Hepatic stellate cell (primary cell): ENCODE measurements around the gene ST14.
A peak's percentile ranks its signal among the peaks of the same experiment; 100 is the strongest.
"Not testable (repeated sequence)": the region's sequence is repeated elsewhere in the genome, so short reads cannot be mapped to it uniquely, and the experiment has no call there.

Experiments
- DNase-seq: peaks from one replicate; pipeline ENCODE4 v3.0.0; 2011; ENCODE audit warnings: low spot score

Gene ST14

GRCh38 chr11:130234315-130234714 is 74.7 kb downstream of the ST14 start:
- no peak for DNase-seq

DNA sequence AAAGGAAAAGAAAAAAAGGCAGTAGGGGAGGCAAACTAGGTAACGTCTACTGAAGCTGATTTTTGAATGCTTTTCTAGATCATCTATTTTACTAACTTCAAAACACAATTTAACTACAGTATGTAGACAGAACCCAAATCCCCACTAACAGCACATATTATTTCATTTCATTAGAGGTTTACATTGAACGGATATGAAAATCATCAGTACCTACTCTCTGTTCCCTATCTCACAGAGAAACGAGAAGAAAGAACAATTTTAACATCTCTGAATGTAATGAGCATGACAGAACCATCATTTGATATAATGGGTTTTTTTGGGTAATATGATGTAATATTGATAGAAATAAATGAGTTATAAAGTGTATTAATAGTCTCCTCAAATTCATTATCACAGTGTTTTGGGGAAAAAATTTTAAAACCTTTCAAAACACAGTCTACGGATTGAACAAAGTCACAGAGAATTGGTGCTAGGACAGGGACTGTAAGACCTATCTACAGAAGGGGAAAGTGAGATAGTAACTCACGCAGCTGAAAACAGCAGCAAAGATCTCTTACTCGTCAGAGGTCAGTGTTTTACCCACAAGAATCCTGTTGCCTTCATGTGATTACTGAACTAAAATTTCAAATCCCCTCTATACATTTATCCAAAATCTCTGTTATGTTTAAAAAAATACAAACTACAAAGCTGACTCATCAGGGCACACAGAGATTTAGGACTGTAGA is 77.9 kb downstream of the ST14 start:
- no peak for DNase-seq

DNA sequence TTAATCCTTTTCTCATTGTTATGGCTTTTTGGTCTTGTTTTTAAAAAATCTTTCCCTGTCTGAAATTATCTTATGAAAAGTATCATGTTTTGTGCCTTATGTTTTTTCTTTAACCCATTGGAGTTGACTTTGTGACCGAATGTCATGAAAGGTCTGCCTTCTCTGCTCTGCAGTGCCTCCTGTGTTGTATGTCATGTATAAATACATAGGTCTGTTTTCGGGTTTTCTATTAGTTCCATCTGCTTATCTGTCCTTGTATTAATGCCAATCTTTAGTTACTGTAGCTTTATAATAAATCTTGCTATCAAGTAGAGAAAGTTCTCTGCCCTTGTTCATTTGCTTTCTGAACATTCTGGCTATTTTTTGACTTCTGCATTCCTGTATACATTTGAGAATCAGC is 82.1 kb downstream of the ST14 start:
- DNase-seq = no peak

GRCh38 chr11:130243816-130244215 is 84.2 kb downstream of the ST14 start:
- DNase-seq = no peak

DNA sequence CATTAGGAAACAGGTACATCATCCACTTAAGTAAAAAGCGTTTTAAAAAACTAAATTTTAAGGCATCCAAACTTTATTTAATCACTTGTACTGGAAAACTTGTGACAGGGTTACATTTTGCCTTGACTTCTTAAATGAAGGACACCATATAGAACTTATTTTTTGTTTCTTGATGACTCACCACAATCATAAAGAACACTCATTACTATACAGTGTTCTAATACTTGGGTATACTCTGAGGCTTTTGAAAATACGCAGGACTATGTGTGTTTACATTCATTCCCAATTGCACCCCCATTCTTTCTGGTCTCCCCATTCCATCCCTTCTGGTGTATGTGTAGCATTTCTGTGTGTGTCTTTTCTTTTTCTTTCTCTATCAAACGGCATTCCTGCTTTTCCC is 85.3 kb downstream of the ST14 start:
- no peak for DNase-seq

GRCh38 chr11:130245375-130245774 is 85.8 kb downstream of the ST14 start:
- DNase-seq = not testable (repeated sequence)

DNA sequence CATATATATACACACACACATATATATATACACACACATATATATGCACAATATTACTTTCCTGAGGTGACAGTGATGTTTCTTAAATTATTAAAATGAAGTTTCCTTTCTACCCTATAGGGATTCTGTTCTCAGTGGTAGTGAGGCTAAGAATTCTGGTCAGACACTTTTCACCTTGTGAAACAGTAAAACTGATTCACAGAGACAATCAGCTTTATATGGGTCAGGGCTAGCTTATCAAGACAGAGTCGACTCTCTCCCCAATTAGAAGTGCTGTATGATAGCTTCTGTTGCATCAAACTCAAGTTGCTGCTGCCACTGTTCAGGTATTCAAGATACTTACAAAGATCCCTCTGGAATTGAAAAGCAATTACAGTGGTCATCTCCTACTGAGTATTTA is 86.7 kb downstream of the ST14 start:
- no peak for DNase-seq

DNA sequence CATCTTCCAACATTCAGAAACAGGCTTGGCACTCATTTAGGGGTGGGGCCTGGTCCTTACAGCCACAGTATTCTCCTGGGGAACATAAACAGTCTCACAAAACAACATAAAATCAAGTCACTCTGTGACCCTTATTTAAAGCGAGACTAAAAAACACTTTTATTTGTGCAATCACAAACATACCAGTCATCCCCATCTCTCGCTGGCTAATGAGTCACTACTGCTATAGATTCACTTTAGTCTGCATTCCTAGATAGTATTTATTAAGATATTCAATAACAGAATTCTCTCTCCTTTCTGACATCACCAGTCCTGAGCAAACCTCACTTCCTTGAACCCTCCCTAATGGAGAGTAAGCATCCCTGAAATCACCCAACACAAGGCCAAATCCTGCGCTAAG is 87.2 kb downstream of the ST14 start:
- DNase-seq = peak; percentile 8

- DNase-seq = no peak
Observed at GRCh38 chr11:130247319-130247718, 87.7 kb downstream of the ST14 start.

DNA sequence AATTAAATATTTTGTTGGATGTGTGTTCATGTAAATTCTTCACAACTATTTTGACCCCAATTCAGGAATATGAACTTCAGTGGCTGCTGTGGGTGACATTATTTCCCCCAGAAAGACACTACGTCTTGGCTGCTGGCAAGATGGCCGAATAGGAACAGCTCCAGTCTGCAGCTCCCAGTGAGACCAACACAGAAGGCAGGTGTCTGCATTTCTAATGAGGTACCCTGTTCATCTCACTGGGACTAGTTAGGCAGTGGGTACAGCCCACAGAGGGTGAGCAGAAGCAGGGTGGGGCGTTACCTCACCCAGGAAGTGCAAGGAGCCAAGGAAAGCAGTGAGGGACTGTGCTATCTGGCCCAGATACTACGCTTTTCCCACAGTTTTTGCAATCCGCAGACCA is 89.8 kb downstream of the ST14 start:
- no peak for DNase-seq

GRCh38 chr11:130249929-130250328 is 90.3 kb downstream of the ST14 start:
- not testable (repeated sequence) for DNase-seq

DNA sequence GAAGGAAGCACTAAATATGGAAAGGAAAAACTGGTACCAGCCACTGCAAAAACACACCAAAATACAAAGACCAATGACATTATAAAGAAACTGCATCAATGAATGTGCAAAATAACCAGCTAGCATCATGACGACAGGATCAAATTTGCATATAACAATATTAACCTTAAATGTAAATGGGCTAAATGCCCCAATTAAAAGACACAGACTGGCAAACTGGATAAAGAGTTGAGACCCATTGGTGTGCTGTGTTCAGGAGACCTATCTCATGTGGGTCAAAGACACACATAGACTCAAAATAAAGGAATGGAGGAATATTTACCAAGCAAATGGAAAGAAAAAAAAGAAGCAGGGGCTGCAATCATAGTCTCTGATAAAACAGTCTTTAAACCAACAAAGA is 92.2 kb downstream of the ST14 start:
- DNase-seq = not testable (repeated sequence)
